ENCODE measurements around the gene CD1B.
A peak's percentile ranks its signal among the peaks of the same experiment; 100 is the strongest.
"Not testable (repeated sequence)": the region's sequence is repeated elsewhere in the genome, so short reads cannot be mapped to it uniquely, and the experiment has no call there.

CD1B gene

GRCh38 chr1:158331481-158332150 lies at the start of gene CD1B:
CD1B (minus strand) TSS chr1:158331531; CDS start chr1:158331423, 108 bp downstream.
- no peak for DNase-seq (ENCODE audit: low read depth)

DNA sequence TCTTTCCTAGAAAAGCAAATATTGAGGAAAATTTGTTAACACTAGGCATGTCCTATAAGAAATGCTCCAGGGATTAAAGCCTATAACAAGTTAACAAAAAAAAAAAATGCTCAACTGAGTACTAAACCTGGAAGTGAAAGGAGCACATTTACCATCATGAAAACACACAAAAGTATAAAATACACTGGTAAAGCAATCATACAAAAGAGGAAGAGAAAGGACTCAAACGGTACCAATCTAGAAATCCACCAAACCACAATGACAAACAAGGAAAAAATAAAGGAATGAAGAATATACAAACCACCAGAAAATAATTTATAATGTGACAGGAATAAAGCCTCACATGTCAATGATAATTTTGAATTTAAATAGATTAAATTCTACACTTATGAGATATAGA lies 43.5 kb upstream of the CD1B start:
- no peak for DNase-seq (ENCODE audit: low read depth)

DNA sequence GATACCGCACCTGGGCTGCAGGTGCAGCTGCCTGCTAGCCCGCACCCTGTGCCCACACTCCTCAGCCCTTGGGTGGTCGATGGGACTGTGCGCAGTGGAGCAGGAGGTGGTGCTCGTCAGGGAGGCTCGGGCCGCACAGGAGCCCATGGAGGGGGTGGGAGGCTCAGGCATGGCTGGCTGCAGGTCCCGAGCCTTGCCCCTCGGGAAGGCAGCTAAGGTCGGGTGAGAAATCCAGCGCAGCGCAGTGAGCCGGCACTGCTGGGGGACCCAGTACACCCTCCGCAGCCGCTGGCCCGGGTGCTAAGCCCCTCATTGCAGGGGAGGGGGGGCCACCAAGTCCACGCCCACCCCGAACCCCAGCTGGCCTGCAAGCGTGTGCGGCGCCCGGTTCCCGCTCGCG lies 42.8 kb upstream of the CD1B start:
- not testable (repeated sequence) for DNase-seq (ENCODE audit: low read depth)

- DNase-seq (ENCODE audit: low read depth), result no peak
Observed at GRCh38 chr1:158371188-158371953, 40.0 kb upstream of the CD1B start.

DNA sequence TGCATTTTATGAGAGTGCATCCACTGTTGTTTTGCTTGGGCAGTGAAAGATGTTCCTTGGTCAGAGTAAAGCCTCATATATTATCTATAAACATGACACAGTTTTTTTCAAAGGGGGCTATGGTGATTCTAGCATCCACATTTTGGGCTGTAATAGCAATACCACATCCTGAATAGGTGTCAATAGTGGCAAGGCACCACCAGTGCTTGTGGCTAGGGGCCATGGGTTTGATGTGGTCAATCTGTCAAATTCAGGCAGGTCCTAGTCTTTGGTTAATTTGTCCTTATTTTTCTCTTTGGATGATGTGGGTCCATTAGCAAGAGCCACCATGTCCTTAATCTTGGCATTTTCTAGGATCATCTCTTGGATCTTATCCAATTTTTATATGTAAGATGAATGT lies 35.5 kb upstream of the CD1B start:
- no peak for DNase-seq (ENCODE audit: low read depth)

- DNase-seq (ENCODE audit: low read depth), result no peak
Observed at GRCh38 chr1:158362941-158363340, 31.6 kb upstream of the CD1B start.

DNA sequence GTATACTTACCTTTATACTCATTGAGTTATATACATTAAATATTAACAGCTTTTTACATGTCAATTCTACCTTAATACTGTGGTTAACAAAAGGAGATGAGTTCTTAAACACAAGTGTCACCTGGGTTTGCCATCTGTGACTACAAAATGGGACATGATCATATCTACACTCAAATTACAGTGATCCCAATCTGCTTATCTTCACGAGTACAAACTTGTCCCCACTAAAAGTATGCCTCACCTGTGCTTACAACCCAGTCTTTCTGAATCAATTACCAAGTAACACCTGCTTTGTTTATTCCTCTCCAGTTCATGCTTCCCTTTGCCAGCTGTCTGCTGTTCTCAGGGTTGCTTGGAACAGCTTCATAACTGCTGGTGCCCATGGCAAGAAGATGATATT lies 31.2 kb upstream of the CD1B start:
- DNase-seq (ENCODE audit: low read depth), result no peak

GRCh38 chr1:158357441-158357840 lies 26.1 kb upstream of the CD1B start:
- no peak for DNase-seq (ENCODE audit: low read depth)

DNA sequence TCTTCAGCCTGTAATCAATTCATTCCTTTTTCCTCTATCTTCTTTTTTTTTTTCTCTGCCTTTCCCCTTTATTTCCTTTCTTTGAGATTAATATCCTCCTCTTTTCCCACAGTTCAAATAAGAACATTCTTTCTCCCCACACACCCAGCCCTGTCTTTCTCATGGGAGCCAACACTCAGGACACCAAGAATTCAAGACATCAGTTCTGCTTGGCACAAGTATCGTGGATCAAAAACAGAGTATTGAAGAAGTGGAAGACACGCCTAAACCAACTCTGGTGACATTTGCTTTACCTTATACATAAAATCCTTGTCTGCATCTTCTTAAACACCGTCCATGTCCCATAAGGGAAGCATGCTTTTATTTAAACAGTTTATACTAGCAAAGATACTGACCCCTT lies 25.3 kb upstream of the CD1B start:
- no peak for DNase-seq (ENCODE audit: low read depth)

DNA sequence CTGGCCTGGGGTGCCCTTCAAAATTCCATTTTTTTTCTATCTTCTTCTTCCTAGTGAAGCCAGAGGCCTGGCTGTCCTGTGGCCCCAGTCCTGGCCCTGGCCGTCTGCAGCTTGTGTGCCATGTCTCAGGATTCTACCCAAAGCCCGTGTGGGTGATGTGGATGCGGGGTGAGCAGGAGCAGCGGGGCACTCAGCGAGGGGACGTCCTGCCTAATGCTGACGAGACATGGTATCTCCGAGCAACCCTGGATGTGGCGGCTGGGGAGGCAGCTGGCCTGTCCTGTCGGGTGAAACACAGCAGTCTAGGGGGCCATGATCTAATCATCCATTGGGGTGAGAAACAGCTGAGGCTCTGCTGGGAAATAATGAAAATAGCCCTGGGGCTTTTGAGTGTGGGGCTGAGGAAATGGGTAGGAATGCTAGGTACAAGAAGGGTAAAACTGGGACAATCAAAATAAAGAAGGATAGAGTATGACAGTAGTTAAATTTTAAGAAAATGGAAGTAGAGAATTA lies 24.5 kb upstream of the CD1B start:
- DNase-seq (ENCODE audit: low read depth), result no peak

DNA sequence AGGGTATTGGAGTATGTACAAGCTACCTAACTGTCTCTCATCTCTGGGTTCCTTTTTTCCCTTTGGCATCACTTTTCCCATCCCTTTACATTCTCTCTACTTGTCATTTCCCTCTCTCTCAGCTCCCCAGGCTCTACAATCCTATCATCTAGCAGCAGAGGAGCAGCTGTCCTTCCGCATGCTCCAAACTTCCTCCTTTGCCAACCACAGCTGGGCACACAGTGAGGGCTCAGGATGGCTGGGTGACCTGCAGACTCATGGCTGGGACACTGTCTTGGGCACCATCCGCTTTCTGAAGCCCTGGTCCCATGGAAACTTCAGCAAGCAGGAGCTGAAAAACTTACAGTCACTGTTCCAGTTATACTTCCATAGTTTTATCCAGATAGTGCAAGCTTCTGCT lies 22.9 kb upstream of the CD1B start:
- DNase-seq (ENCODE audit: low read depth), result no peak

DNA sequence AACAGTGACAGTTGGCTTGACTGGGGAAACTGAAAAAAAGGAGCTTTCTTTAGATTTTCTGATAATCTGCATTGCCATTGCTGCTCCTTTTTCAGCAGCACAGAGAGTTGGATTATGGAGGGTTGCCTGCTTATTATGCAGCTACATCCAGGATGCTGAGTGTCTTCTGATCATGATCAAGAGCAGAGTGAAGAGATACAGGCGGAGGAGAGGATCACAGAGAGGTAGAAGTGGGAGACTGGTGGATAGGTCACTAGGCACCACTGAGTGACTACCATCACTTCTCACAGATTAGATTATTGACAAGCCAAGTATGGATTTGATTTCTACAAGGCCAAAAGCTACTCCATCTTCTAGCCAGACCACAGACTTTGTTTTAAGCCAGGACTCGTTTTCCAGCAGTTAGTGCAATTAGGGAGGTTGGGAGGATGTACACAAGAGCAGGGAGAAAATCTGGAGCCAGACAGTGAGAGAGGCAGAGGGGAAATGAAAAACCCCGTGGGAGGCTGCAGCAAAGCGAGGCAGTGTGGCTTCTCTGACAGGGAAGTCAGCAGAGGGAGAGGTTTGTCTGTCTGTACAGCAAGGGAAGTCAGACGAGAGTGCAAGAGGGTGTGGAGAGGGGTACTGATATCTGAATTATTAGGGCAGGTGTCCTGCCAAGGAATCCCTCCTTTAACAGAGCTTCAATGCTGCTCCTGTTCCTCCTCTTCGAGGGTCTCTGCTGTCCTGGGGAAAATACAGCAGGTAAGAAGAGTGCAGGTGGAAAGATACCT lies 22.2 kb upstream of the CD1B start, which contains the start of gene CD1E:
CD1E (plus strand) TSS at position 592 of the 773 bp plus-strand sequence; CDS start at position 687, 95 bp downstream.
- no peak for DNase-seq (ENCODE audit: low read depth)

- DNase-seq (ENCODE audit: low read depth), result not testable (repeated sequence)
Observed at GRCh38 chr1:158348946-158349345, 17.6 kb upstream of the CD1B start.

- DNase-seq (ENCODE audit: low read depth), result not testable (repeated sequence)
Observed at GRCh38 chr1:158336413-158336812, 5.1 kb upstream of the CD1B start.

DNA sequence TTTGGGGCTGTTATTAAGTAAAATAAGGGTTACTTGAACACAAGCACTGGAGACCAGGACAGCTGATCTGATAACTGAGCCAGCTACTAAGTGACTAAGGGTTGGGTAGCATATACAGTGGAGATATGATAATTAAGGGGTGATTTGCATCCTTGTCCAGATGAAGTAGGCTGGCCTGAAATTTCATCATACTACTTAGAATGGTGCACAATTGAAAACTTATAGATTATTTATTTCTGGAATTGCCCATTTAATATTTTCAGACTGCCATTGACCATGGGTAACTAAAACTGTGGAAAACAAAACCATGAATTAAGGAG lies 3.8 kb upstream of the CD1B start:
- DNase-seq (ENCODE audit: low read depth), result no peak

- DNase-seq (ENCODE audit: low read depth), result no peak
Observed at GRCh38 chr1:158334526-158335212, 3.3 kb upstream of the CD1B start.

- no peak for DNase-seq (ENCODE audit: low read depth)
Observed at GRCh38 chr1:158333405-158334155, 2.2 kb upstream of the CD1B start.

GRCh38 chr1:158331106-158331425 lies 265 bp downstream of the CD1B start:
- DNase-seq (ENCODE audit: low read depth), result no peak

DNA sequence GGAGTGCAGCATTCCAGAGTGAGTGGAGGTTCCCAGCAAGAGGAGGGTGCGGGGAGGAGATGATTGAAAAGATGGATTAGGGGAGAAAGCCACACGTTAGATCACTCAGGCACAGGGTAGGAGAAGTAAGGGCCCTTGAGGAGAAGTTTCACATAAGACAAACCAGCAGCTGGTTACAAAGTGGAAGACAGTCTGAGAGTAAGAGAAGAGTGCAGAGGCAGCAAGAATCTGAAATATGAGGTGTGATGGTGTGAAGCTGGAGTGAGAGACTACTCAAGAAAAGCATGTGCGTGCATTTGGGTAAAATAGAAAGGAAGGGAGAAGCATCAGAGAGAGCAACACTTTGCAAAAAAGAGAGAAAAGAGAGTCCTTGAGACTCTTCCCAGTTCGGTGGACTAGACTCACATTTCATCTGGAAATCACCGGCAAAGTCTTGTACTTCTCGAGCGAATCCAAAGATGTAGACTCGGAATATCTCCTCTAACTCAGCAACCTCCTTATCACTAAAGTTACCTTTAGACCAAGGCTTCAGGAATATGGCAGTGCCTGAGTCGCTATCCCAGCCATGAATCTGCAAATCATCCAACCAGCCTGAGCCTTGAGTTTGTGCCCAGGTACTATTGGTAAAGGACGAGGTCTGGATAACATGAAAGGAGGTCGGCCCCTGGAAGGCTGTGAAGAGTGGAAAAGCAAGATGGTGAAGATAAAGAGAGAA lies 783 bp downstream of the CD1B start:
- DNase-seq (ENCODE audit: low read depth), result no peak

GRCh38 chr1:158329733-158330132 lies 1.6 kb downstream of the CD1B start:
- DNase-seq (ENCODE audit: low read depth), result peak; percentile 4

DNA sequence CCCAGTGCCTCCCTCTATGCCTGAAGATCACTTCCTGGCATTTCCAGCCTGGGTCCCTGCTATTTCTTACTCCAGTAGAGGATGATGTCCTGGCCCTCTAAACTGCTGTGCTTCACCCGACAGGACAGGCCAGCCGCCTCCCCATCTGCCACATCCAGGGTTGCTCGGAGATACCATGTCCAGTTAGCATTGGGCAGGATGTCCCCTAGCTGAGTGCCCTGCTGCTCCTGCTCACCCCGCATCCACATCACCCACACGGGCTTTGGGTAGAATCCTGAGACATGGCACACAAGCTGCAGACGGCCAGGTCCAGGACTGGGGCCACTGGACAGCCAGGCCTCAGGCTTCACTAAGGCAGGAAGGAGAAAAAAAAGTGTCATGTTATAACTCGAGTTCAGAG lies 2.0 kb downstream of the CD1B start:
- DNase-seq (ENCODE audit: low read depth), result no peak
